RPMI8226 (cell line): ENCODE measurements around the gene KLF8.
"Not testable (repeated sequence)": the region's sequence is repeated elsewhere in the genome, so short reads cannot be mapped to it uniquely, and the experiment has no call there.

Experiments
- DNase-seq: peaks from one replicate; pipeline ENCODE4 v3.0.0-alpha.2; 2015

Gene KLF8

DNA sequence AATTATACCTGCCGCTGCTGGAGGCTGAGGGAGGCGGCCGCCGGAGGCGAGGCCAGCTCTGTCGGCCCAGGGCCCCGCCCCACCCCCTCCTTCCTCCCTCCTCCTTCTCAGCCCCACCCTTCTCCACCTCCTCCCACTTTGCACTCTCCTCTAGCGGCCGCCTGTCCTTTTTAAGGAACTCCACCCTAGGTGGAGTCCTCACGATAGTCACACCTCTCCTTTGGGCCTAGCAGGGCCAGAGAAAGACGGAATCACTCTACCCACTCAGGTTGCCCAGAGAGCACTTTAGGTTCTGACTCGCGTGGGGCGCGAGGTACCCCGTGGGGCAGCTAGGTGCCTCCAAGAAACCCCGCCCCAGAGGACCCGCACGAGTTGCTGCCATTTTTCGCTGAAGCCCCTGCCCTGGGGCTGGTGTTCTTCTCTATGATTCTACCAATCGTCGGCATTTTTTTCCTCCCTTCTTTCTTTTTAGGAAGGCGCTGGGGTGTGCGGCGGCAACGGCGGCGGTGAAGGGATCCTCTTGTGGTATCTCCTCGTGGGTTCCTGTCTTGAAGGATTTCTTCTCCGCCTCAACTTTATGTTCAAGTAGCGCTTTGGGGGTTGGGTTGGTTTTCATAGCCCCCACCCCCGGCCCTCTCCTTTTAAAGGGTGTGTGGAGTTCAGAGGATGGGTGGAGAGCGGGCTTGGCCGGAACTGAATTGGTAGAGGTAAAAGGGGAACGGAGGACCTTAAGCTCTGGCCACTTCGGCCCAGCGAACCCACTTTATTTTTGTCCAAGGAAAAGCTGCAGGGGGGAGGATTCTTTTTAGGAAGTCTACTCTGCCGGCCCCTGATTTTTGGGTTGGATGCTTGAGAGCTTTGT is at the start of gene KLF8:
Gene KLF8 (plus strand): TSS at position 136 of the 862 bp plus-strand sequence. CDS start 979 bp downstream, outside the sequence.
- peak; percentile 78 for DNase-seq

DNA sequence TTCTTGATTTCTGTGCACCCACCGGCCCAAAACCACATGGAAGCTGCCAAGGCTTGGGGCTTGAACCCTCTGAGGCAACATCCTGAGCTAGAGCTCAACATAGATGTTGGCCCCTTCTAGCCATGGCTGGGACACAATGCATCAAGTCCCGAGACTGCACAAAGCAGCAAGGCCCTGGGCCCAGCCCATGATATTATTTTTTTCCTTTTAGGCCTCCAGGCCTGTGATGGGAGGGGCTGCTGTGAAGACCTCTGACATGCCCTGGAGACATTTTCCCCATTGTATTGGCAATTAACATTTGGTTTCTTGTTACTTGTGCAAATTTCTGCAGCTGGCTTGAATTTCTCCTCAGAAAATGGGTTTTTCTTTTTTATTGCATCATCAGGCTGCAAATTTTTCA is 25.2 kb upstream of the KLF8 start:
- not testable (repeated sequence) for DNase-seq

DNA sequence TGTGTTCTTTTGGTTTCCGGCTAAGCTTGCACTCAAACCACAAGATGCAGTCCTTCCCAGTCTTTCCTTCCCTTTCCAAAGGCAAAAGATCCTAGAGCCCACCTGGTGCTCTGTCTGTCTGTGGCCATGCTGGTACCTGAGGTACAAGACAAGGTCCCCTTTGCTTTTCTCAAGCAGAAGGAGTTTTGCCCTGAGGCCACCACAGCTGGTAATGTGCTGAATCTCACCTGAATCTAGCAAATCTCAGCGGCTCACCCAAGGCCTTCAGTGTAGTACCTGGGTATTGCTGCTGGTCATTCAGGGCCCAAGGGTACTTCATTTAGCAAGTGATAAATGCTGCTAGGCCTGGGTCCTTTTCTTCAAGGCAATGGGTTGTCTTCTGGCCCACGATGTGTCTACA is 20.5 kb upstream of the KLF8 start:
- no peak for DNase-seq

DNA sequence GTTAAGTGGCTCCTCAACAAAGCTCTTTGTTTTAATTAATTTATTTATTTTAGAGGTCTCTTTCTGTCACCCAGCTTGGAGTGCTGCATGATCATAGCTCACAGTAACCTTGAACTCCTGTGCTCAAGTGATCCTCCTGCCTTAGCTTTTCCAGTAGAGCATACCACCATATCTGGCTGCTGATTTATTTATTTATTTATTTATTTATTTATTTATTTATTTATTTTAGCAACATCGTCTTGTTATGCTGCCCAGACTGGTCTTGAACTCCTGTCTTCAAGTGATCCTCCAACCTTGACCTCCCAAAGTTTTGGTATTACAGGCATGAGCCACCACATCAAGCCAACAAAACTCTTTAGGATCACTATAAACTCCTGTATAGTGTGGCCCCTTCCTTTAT is 15.8 kb upstream of the KLF8 start:
- DNase-seq: no peak

DNA sequence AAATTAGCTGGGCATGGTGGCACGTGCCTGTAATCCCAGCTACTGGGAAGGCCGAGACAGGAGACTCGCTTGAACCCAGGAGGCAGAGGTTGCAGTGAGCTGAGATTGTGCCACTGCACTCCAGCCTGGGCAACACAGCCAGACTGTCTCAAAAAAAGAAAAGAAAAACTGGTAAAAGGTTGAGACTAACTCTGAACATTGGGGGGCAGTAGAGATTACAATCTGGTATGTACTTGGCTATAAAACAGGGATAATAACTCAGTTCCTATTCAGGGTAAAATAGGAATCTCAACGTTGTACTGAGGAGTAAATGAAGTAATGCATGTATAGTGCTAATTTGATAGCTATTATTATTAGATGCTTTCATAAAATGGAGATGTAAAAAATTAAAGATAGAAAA is 12.5 kb upstream of the KLF8 start:
- DNase-seq: peak; percentile 13

DNA sequence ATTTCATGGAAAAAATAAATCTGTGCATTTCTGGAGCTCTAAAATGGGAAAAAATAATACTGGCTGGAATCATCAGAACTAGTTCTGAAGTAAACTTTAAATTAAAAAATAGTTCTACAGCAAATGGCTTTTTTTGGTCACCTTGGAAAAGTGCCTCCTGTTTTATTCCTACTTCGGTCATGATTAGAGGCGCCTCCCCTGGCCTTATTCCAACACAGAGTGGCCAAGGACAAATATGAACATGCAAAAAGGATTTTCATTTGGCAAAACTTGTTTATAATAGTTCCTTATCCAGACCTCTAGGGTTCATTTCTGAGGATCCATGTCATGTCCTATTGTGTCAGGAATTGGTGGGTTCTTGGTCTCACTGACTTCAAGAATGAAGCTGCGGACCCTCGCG is 11.1 kb upstream of the KLF8 start:
- DNase-seq: no peak

DNA sequence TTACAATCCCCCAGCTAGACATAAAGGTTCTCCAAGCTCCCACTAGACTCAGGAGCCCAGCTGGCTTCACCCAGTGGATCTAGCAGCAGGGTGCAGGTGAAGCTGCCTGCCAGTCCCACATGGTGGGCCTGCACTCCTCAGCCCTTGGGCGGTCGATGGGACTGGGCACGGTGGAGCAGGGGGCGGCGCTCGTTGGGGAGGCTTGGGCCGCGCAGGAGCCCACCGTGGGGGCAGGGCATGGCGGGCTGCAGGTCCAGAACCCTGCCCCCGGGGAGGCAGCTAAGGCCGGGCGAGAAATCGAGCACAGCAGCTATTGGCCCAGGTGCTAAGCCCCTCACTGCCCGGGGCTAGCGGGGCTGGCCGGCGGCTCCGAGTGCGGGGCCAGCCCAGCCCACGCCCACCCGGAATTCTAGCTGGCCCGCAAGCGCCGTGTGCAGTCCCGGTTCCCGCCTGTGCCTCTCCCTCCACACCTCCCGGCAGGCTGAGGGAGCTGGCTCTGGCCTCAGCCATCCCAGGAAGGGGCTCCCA is 9.6 kb upstream of the KLF8 start:
- no peak for DNase-seq

DNA sequence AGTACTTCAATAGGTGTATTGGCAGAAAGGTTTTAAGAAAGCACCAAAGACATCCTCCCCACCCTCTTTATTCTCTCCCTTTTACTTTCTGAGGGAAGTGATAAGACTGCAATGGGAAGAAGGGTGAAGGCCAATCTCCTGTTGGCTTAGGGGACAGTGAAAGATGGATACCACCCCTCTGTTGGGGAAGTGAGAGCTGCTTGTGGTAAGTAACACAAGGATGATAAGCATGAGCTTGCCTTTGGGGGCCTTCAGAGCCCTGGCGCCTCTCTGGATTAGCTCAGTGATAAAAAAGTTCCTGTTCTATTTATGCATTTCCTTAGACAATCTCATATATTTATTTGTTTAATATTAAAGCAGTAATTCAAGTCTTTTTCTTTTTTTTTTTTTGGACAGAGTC is 5.2 kb upstream of the KLF8 start:
- no peak for DNase-seq

DNA sequence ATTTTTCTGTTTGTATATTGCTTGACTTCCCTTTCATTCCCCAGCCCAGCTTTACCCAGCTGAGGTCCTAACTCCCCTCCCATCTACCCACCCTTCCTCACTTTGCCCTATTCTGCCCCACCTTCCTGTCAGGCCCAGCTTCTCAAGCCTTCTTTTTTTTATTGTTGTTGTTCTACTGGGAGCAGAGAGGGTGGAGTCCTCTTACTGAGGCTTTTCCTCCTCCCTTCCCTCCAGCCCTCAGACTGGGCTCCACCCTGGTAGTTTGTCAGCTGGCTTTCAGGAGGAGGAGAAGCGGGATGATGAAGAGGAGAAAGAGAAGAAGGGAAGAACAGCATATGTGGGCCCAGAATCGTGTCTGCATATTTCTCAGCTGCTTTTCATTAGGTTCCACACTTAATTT is 3.2 kb upstream of the KLF8 start:
- DNase-seq: no peak

DNA sequence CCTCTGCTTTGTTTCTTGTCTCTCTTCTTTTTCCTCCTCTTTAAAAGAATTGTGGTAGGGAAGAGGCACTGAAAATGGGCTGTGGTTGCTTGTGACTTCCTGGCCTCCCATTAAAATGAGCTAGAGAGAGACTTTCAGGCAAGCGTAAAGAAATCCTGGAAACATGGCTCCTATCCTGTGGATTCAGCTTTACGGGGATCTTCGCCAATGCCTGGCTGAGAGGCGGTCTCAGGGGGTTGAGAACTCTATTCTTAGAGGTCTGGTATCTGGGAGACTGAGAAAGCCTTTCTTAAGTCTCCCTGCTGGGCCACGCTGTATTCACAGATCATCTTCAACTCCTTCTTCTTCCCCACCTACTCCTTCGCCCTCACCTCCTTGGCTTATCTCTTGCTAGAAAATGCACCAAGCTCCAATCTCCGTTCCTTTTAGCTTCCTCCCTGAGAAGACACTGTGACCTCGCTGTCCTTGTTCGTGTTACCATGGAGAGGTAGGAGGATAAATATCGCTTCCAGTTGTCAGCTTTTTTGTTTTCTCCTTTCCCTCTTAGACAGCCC is 542 bp upstream of the KLF8 start:
- no peak for DNase-seq

DNA sequence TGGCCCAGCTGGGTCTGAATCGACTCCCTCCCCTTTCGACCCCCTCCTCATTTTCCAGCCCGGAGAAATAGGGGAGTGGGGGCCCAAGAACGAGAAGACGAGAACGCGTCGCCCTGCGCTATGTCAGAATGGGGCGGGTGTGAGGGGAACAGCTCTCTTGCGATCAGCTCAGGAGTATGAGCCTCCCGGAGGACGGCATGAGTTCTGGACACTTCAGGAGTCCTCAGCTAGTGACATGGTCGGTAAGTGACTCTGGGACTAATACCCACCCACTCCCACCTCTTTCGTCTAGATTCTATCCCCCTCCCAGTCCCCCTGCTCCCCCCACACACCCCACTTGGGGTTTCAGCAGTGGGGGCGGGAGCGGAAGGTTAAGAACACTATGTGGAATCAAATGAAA is 944 bp downstream of the KLF8 start:
- DNase-seq: no peak

DNA sequence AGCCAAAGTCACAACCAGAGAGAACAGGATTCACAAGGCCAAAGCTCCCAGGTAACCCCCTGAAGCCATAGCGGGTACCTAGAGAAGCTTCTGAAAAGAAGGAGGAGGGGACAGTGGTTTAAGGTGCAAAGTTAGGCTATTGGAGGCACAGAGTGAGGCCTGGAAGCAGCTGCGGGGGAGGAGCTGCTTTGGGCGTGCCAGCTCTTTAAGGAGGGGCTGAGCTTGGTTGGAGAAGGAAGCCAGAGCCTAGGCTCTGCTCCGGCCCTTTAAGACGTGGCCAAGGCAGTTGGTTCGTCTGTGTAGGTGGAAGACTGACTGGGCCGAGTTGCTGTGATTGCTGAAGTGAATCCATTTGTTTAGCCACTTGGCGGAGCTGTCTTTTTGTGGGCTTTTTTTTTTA is 1.5 kb downstream of the KLF8 start:
- DNase-seq: no peak

DNA sequence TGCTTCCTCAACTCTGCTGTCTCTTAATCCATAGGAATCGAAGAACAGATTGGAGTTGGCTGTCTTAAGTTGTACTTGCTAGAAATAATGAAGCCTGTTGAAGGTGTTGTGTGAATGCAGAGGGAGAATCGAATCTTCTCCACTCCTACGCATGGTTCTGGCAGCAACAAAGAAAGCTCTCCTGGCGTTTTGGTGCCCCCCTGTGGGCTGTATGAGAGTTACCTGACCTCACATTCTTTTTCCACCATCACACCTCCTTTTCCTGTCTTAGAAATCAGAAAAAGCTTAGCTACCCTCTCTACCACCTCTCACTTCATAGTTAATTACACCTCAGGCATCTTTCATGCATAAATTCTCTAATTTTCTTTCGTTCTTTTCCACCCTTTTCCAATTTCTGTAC is 16.3 kb downstream of the KLF8 start:
- peak; percentile 65 for DNase-seq

DNA sequence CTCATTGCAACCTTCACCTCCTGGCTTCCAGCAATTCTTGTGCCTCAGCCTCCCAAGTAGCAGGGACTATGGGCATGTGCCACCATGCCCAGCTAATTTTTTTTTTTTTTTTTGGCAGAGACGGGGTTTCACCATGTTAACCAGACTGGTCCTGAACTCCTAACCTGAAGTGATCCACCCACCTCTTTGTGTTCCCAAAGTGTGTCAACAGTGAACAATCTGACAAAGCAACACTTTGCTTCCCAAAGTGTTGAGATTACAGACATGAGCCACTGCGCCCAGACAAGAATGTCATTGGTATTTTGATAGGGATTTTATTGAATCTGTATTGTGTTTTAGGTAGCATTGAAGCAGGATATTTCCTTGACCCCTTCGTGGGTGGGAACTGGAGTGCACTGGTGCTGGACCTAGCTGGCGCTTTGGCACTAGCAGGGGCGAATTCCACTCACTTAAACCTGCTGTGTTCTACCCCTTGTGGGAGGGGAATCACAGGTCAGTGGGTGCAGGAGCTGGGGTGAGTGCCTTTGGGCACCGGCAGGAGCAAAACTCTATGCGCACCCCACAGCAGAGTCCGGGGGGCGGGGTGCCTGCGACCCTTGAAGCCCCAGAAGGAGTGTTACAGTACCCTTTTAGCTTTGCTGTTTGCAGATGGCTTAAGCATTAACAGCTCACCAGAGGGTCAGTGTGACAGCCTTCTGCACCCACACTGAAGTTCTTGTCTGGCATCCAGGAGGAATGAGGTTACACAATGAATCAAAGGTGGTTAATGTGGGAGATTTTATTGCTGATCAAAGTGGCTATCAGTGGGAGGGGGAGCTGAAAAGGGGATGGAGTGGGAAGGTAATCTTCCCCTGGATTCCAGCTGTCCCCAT is 21.9 kb downstream of the KLF8 start:
- no peak for DNase-seq

DNA sequence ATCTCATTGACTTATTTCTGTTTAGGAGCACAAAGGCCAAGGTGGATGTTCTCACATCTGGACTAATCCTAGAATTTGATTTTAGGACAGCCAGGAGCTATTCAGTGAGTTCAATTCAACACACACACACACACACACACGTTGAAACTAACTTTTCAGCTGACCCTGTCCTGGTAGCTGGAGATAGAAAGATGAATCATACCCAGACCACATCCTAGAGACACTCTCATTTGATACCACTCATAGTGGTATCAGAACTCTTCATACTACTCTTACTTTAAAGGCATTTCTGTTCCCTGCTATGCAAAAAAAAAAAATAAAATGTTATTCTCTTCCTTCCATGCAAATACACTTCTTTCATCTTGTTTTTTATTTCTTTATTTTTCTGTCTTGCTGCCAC is 36.7 kb downstream of the KLF8 start:
- no peak for DNase-seq

DNA sequence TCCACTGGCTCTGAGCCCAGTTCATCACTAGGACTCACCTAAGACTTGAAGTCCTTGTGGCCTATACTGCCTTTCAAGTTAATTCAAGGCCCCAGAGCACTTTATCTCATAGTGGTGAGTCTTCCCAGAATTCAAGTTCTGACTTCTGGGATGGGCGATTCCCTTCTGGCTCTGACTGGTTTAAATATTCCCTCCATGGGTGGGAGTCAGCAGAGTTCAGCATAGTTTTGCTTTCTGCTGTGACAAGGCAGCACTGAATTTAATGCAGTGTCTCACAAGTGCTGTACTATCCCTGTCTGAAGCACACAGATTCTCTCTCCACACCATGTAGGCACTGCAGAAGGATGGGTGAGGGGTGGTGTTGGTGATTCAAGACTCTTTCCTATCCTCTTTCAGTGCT is 46.5 kb downstream of the KLF8 start:
- DNase-seq: no peak

DNA sequence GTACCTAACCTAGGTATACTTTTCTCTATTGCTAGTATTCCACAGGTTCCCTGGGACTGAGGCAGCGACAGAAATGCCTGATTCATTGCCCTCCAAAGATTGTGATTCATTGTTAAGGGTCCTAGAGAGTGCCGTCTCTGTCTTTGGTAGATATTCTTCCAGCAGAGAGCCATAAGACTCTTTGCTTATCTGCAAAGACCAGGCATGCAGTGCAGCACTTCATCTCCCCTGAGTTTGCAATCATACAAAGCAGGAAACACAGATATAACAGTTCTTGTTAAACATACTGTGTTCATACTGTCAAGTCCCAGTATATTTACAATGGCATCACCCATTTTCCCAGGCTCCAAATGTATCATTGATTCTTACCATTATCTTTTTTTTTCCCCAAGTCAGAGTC is 47.7 kb downstream of the KLF8 start:
- no peak for DNase-seq

DNA sequence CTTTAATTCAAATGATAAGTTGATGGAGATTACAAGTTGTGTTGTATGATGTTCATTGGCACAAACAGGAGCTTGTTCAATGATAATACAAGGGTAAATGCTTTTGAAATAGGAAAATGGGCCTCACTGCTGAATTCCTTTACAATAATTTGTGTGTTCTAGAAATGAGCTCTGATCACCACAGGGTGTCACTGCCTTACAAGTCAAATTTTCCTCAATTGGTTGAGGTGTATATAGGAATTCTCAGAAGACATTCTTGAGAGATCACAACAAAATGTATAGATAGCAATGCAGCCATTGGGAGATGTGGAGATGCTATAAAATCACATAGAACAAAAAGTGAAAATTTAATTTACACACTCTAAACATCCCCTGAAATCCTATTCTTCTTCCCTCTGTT is 49.6 kb downstream of the KLF8 start:
- DNase-seq: peak; percentile 10

DNA sequence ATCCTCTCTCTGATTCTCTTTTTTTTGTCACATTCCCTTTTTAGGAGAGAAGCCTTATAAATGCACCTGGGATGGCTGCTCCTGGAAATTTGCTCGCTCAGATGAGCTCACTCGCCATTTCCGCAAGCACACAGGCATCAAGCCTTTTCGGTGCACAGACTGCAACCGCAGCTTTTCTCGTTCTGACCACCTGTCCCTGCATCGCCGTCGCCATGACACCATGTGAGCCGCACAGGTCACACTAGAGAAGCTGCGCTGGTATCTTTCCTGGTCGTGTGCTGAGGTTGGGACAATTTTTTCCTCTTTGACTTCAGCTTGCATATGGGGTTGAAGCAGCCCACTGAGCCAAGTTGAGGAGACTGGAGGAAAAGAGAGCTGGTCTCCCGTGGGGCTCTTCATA is 52.1 kb downstream of the KLF8 start:
- DNase-seq: no peak

DNA sequence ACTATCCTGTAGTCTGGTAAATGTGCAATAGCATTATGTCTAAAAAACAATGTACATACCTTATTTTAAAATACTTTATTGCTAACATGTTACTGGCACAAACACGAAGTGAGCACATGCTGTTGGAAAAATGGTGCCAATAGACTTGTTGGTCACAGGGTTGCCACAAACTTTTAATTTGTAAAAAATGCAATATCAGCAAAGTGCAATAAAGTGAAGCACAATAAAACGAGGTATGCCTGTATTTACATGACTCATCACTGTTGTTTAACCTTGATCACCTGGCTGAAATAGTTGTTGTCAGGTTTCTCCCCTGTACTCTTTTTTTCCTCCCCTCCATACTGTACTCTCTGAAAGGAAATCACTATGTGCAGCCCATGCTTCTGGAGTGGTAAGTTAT is 56.5 kb downstream of the KLF8 start:
- DNase-seq: no peak

DNA sequence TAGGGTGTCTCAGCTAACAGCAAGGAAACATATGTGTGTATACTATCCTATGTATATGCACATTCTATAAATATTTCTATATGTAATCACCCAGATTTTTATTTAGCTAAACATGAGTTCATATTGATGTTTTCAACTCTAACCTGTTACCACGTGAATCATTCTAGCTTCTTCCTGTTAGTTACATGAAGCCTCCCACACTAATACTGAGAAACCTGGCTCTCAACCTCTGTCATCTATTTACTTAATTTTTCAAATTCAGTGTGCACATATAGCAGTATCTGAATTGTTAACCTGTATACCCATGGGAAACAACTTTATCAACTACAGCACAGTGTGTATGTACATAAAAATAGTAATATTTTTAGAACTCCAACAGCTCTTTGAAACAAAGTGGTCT is 57.3 kb downstream of the KLF8 start:
- DNase-seq: no peak

DNA sequence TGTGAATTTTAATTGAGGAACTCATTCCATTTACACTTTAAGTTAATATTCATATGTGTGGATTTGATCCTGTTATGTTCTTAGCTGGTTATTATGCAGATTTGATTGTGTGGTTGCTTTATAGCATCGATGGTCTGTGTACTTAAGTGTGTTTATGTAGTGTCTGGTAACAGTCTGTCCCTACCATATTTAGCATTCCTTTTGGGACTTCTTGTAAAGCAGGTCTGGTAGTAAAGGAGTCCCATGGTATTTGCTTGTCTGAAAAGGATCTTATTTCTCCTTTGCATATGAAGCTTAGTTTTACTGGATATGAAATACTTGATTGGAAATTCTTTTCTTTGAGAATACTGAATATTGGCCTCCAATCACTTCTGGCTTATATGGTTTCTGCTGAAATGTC is 76.6 kb downstream of the KLF8 start:
- no peak for DNase-seq

DNA sequence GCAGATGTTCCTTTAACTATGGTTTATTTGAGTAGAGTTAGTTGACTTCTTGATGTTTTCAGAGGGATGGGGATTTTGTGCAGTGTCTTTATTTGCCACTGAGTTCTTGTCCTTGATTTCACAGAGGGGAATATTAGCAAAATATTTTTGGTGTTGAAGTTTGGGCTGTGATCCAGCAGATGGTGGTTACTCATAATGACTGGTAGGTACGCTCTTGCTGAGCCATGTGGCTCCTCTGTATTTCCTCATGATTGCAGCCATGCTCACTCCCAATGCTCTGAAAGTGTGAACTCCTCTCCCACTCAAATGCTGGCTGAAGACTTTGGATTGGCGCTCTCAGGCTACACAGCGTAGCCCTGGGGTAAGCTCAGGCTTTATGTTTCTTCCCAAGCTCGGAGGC is 77.7 kb downstream of the KLF8 start:
- DNase-seq: no peak

DNA sequence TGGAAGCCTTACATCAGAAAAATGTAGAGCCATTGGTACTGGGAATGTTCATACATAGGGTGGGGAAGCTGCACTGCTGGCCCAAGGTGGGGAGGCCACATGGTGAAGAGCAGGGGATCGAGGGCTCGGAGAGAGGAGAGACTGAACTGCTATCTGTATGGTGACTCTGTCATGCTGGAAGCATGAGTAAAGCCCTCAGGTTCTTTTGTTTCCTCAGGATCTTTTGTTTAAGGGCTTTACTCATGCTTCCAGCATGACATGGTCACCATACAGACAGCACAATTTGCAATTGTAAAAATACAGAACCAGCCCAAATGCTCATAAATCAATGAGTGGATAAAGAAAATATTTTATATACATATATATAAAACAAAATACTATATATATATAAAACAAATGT is 78.4 kb downstream of the KLF8 start:
- no peak for DNase-seq
